NCI-H2171 treated with DMSO at 0.1 percent for 48 hours (cell line): ENCODE data around the gene RBSN.
A peak's percentile ranks its signal among the peaks of the same experiment; 100 is the strongest.

Experiments used
- DNase-seq: peaks from one replicate; lab custom pipeline; 2025; lab: John Stamatoyannopoulos, UW

The RBSN gene

GRCh38 chr3:15099364-15100098 is 583 bp upstream of the RBSN start:
- no peak for DNase-seq

- DNase-seq, result no peak
Observed at GRCh38 chr3:15097891-15098290, 1.1 kb downstream of the RBSN start.

- DNase-seq, result no peak
Observed at GRCh38 chr3:15096046-15096445, 2.9 kb downstream of the RBSN start.

GRCh38 chr3:15094187-15094875 is 4.6 kb downstream of the RBSN start:
- DNase-seq, result no peak

GRCh38 chr3:15092686-15093085 is 6.3 kb downstream of the RBSN start:
- no peak for DNase-seq

GRCh38 chr3:15091575-15091974 is 7.4 kb downstream of the RBSN start:
- DNase-seq, result no peak

DNA sequence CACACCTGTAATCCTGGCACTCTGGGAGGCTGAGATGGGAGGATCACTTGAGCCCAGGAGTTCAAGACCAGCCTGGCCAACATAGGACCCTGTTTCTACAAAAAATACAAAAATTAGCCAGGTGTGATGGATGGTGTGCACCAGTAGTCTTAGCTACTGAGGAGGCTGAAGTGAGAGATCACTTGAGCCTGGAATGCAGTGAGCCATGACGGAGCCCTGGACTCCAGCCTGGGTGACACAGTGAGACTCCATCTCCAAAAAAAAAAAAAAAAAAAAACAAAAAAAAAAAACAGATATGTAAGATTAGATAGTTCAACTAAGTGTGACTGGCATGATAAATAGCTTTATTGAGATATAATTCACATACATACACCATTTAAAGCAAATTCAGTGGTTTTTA is 9.7 kb downstream of the RBSN start:
- DNase-seq, result no peak

GRCh38 chr3:15086699-15087098 is 12.2 kb downstream of the RBSN start:
- no peak for DNase-seq

GRCh38 chr3:15086263-15086662 is 12.7 kb downstream of the RBSN start:
- DNase-seq, result no peak

- DNase-seq, result no peak
Observed at GRCh38 chr3:15083252-15083651, 15.7 kb downstream of the RBSN start.

- DNase-seq, result no peak
Observed at GRCh38 chr3:15081960-15082664, 16.8 kb downstream of the RBSN start.

DNA sequence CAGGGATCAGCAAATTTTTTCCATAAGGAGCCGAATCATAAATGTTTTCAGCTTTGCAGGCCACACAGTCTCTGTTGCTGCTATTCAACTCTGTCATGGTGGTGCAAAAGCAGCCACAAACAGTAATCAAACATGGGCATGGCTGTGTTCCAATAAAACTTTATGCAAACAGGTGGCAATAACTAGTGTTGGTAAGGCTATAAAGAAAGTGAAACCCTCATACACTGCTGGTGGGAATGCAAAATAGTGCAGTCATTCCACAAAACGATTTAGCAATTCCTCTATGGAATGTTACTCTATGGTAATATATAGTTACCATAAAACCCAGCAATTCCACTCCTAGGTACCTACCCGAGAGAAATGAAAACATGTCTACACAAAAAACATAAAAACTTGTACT is 19.9 kb downstream of the RBSN start:
- no peak for DNase-seq

DNA sequence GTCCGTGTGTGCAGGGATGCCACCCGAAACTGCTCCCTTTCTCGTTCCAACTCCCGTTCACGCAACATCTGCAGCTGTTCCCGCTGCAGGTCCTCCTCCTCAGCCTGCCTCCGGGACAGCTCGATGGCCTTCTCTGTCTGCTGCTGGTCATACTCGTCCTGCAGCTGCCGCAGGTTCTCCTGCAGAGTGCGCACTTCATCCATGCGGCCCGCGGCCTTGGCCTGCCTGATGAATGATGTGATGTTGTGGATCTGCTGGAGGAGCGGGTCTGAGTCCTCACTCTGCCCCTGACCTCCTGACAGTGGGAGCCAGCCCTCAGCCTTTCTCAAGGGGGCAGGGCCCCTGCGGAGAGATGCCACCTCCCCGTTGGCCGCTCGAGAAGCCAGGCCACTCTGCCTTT is 24.4 kb downstream of the RBSN start:
- no peak for DNase-seq

DNA sequence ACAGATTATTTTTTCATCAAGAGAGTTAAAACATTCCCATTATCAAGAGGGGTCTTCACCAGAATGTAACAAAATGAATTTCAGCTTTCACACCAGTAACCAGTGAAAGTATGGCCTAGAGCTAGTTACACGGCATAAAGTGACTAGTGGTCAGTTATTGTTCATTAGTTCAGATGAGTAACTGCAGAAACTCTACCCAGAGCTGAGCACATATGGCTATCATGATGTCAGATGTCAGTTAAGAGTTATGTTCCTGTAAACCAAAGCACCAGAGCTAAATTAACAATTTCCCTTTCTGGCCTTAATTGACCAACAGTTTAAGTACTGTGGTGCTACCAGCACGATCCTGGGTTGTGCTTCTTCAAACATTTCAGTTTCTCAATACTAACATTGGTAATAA is 27.2 kb downstream of the RBSN start:
- DNase-seq, result no peak

GRCh38 chr3:15069441-15069840 is 29.5 kb downstream of the RBSN start:
- DNase-seq, result no peak

DNA sequence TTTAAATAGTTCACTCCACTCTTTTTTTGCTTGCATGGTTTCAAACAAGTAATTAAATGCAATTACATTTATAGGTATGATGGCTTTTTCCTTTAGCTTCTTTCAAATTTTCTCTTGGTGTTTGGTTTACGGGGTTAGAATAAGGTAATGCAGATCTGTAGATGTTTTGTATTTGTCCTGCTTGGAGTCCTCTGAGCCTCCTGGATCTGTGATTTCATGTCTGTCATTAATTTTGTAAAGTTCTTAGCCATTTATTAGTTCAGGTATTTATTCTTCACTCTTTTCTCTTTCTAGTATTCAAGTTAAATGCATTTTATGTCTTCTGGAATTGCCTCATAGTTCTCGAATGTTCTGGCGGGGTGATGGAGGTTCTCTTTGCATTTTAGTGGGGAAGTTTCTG is 32.5 kb downstream of the RBSN start:
- no peak for DNase-seq

GRCh38 chr3:15065550-15066007 is 33.4 kb downstream of the RBSN start:
- no peak for DNase-seq

DNA sequence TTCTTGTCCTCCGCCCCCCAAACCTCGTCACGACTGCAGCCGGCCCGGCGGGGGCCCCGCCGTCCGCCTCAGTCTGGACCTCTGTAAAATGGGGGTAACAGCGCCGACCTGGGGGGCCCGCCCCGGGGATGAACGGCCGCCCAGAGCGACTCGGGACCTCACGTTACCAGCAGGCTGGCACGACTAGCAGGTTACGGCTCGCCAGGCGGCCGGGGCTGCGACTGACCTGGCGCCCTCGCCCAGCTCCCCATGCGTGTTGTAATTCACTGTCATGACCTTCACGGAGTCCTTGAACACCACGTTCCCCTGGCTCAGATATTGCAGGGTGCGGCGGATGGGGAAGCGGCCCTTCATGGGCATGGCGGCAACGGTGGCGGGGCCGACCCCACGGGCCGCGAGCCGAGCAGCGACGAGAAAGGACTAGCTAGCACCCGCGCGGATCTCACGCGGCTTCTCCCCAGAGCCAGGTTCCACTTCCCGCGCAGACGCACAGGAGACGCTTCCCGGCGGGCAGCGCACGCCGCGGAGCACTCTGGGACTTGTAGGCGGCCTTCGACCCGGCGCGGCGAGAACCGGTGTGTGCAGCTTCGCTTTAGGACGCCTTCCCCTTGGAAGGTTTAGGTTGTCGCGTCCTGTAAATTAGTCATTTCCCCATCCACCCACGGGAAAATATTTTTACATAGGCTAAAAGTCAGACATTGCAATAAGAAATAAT is 34.0 kb downstream of the RBSN start, which contains the start of gene MRPS25:
Gene MRPS25 (minus strand): TSS at position 481 of the 715 bp plus-strand sequence. CDS start 121 bp downstream, at position 360.
- peak; percentile 80 for DNase-seq

DNA sequence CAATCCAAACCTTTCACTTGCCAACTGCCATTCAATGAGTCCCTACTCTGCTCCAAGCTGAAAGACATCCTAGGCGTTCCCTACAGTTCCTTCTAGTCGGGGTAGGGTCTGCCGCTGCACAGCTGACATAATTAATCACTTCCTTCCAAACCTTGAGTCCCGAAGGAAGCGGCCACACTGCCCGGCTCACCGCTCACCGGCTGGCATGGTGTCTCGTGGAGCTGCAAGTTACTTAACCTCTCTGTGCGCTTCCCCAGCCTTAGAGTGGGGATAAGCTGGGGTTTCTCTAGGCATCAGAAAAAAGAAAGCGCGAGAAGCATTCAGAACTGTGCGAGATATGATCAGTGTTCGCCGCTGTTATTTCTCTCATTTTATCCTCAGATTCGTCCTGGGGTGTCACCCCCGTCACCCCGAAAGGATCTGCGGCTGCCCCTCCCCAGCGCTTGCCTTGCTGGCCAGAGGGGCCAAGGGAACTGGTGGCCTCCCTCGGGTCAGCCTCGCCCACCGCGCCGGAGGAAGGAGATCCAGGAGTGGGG is 34.6 kb downstream of the RBSN start:
- no peak for DNase-seq

- no peak for DNase-seq
Observed at GRCh38 chr3:15063656-15064286, 35.2 kb downstream of the RBSN start.

DNA sequence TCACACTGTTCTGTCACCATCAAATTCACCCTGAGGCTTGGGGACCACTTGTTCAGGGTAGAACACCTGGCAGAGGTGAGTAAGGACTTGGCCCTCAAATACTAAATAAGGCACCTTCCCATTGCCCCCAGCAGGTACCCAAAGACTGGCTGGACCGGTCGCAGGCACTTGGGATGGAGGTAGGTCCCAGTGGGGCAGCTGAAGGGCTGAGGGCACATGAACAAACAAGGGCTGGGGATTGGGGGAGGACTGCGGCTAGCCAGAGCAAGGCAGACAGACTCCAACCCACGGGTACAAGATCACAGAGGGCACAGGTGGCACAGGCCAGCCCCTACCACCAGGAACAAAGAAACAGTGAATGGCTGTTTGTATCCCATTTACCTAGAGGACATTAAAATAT is 35.7 kb downstream of the RBSN start:
- no peak for DNase-seq

DNA sequence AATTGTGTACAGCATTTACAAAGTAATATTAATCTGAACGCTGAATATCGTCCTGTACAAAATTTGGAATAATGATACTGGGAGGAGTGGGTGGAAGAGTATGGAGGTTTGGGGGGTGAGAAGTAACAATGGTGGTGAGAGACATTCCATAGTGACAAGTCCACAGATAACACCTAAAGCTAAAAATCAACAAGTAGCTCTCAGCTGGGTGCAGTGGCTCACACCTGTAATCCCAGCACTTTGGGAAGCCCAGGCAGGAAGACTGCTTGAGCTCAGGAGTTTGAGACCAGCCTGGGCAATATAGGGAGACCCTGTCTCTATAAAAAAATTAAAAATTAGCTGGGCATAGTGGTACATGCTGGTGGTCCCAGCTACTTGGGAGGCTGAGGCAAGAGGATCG is 38.9 kb downstream of the RBSN start:
- DNase-seq, result no peak
